WERI-Rb-1 (cell line): Measurements from ENCODE around the gene ATP5PO.

Experiments
- DNase-seq: peaks from one replicate; pipeline ENCODE4 v3.0.0-alpha.2; 2020
- H3K27ac ChIP-seq: fragments of 250-450 bp; sonication (Bioruptor Pico); 2 replicates; pipeline ENCODE4 v1.5.1; 2020; ENCODE audit warnings: mild to moderate bottlenecking, moderate library complexity
- H3K27me3 ChIP-seq: fragments of 250-450 bp; sonication (Bioruptor Pico); 2 replicates; pipeline ENCODE4 v1.5.1; 2021; ENCODE audit warnings: mild to moderate bottlenecking, low read depth, moderate library complexity; ENCODE audit not compliant: insufficient read depth, severe bottlenecking
- H3K36me3 ChIP-seq: fragments of 250-450 bp; sonication (Bioruptor Pico); 2 replicates; pipeline ENCODE4 v1.5.1; 2020; ENCODE audit warnings: mild to moderate bottlenecking, moderate library complexity
- H3K4me3 ChIP-seq: 2 replicates; pipeline ENCODE4 v1.5.1; 2011; ENCODE audit warnings: low read depth, mild to moderate bottlenecking, control low read depth, low read length
- H3K9me3 ChIP-seq: fragments of 250-450 bp; sonication (Bioruptor Pico); 2 replicates; pipeline ENCODE4 v1.5.1; 2021; ENCODE audit warnings: mild to moderate bottlenecking, moderate library complexity; ENCODE audit not compliant: severe bottlenecking
- CTCF ChIP-seq: IDR thresholded peaks from 2 replicates; pipeline ENCODE4 v1.5.1; 2011; ENCODE audit warnings: low read depth, mild to moderate bottlenecking, control low read depth, inconsistent platforms, low read length

The ATP5PO gene

GRCh38 chr21:33959680-33960079 lies 44.1 kb upstream of the ATP5PO start:
- Histone ChIP-seq H3K27ac (no peak overlapping the region), H3K36me3 (no peaks in the 10 kb centered on the region), H3K27me3 (peaks cover 85% of the 10 kb centered on the region), H3K4me3 (no peak overlapping the region), H3K9me3 (peaks cover 9% of the 10 kb centered on the region)
- no peak for DNase-seq
- TF ChIP-seq CTCF, result no peak

- Histone ChIP-seq H3K36me3 (no peaks in the 10 kb centered on the region), H3K4me3 (no peak overlapping the region)
- no peak for DNase-seq
These were observed 38.8 kb upstream of the ATP5PO start for GRCh38 chr21:33954395-33954794.

GRCh38 chr21:33951276-33952178 lies 35.9 kb upstream of the ATP5PO start:
- Histone ChIP-seq H3K4me3 (no peak overlapping the region), H3K27ac (no peak overlapping the region), H3K9me3 (peaks cover 3% of the 10 kb centered on the region), H3K27me3 (peaks cover 79% of the 10 kb centered on the region), H3K36me3 (no peaks in the 10 kb centered on the region)
- TF ChIP-seq CTCF, result no peak
- no peak for DNase-seq

More at GRCh38 chr21:33954395-33954794, 38.8 kb upstream of the ATP5PO start:
- TF ChIP-seq CTCF, result no peak
- H3K27me3 ChIP-seq, result peaks cover 86% of the 10 kb centered on the region
- peaks cover 3% of the 10 kb centered on the region for H3K9me3 ChIP-seq
- H3K27ac ChIP-seq, result no peak overlapping the region

GRCh38 chr21:33950431-33951079 lies 35.0 kb upstream of the ATP5PO start:
- no peak for TF ChIP-seq CTCF
- peaks cover 3% of the 10 kb centered on the region for H3K9me3 ChIP-seq
- H3K27ac ChIP-seq, result no peak overlapping the region
- no peak overlapping the region for H3K4me3 ChIP-seq
- H3K36me3 ChIP-seq, result no peaks in the 10 kb centered on the region
- no peak for DNase-seq
- H3K27me3 ChIP-seq, result peaks cover 76% of the 10 kb centered on the region

- no peak overlapping the region for H3K27ac ChIP-seq
- TF ChIP-seq CTCF, result no peak
These were observed 34.2 kb upstream of the ATP5PO start for GRCh38 chr21:33949516-33950430.

More at GRCh38 chr21:33949516-33950430, 34.2 kb upstream of the ATP5PO start:
- Histone ChIP-seq H3K4me3 (no peak overlapping the region), H3K27me3 (peaks cover 76% of the 10 kb centered on the region), H3K36me3 (no peaks in the 10 kb centered on the region), H3K9me3 (peaks cover 3% of the 10 kb centered on the region)
- DNase-seq, result no peak
